Activated T-helper 1 cell treated with anti-CD3 and anti-CD28 coated beads, Interleukin-12 subunit alpha, Interleukin-12 subunit beta, Interleukin-2, Interleukin-4 antibody, amounts not matched to agents 30 ng/mL and 10 ng/mL and 1 ng/mL, durations not matched to agents 14 hours and 24 hours and 36 hours (primary cell): ENCODE data around the gene NOL4L. TPM values are rescaled to one million over a fixed set of nuclear protein-coding genes. Genes with fewer than 3 reads are reported as not detected.

Source experiments
- DNase-seq: peaks from one replicate; pipeline ENCODE4 v3.0.0; 2021; ENCODE audit warnings: low spot score
- H3K27ac Mint-ChIP-seq: one replicate; pipeline ENCODE4 v1.8.0; 2021; ENCODE audit warnings: mild to moderate bottlenecking, mixed read lengths
- H3K27me3 Mint-ChIP-seq: one replicate; pipeline ENCODE4 v1.8.0; 2022; ENCODE audit warnings: mild to moderate bottlenecking, moderate library complexity, mixed read lengths; ENCODE audit not compliant: insufficient read depth
- H3K36me3 Mint-ChIP-seq: one replicate; pipeline ENCODE4 v1.8.0; 2021; ENCODE audit warnings: low read depth, mixed read lengths
- H3K4me1 Mint-ChIP-seq: one replicate; pipeline ENCODE4 v1.8.0; 2021; ENCODE audit warnings: low read depth, mixed read lengths
- H3K4me3 Mint-ChIP-seq: one replicate; pipeline ENCODE4 v1.8.0; 2021; ENCODE audit warnings: mild to moderate bottlenecking, moderate library complexity, mixed read lengths
- H3K9me3 Mint-ChIP-seq: one replicate; pipeline ENCODE4 v1.8.0; 2021; ENCODE audit warnings: mixed read lengths
- intact Hi-C: fragments of 100-400 bp; cut with micrococcal nuclease; formaldehyde crosslinking; loops from one replicate; pipeline ENCODE4 v1.15.1; 2024
- total RNA-seq: library from RNA; stranded (reverse); gene quantifications from 2 replicates; pipeline ENCODE4 v1.2.3, GENCODE V29; 2022

Gene NOL4L
- total RNA-seq, 1 donor from 2014 or later = 14.3 TPM

DNA sequence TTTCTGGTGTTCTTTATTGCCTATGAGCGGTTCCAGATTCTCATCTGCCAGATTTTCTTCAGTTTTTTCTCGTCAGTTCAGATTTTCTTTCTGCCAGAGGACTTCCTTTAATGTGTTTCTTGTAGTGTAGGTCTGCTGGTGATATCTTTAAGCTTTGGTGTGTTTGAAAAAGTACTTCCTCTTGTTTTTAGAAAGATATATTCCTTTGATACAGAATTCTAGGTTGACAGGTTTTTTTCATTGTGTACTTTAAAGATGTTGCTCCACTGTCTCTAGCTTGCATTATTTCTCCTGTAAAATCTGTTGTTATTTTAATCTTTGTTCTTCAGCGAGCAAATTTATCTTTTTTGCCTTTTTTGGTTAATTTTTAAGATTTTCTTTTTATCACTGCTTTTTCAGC lies 190.1 kb downstream of the NOL4L start:
- H3K9me3 Mint-ChIP-seq = no peaks in the 10 kb centered on the region
- no peaks in the 10 kb centered on the region for H3K27me3 Mint-ChIP-seq
- intact Hi-C loops = no loop called here
- peaks cover 27% of the 10 kb centered on the region for H3K4me1 Mint-ChIP-seq
- peaks cover 30% of the 10 kb centered on the region for H3K36me3 Mint-ChIP-seq
- H3K4me3 Mint-ChIP-seq = no peak overlapping the region
- H3K27ac Mint-ChIP-seq = no peak overlapping the region
- no peak for DNase-seq

Other genes with a start within 250 kb of the NOL4L start
- 136 and 142 TPM in 2 replicates for gene ASXL1, start 227.0 kb downstream of the NOL4L start, total RNA-seq
- gene C20orf203, start 88.6 kb upstream of the NOL4L start, total RNA-seq = not detected in 2 replicates
- 41.3 and 43.0 TPM in 2 replicates for gene COMMD7, start 158.1 kb upstream of the NOL4L start, total RNA-seq
- gene DNMT3B, start 177.1 kb upstream of the NOL4L start, total RNA-seq = 0.75 and 0.93 TPM in 2 replicates
- gene MAPRE1, start 234.6 kb upstream of the NOL4L start, total RNA-seq = 142 and 146 TPM in 2 replicates